ENCODE results near the gene ANKHD1. TPM values are rescaled to one million over a fixed set of nuclear protein-coding genes. Genes with fewer than 3 reads are reported as not detected.

ANKHD1 gene
- total and polyA plus RNA-seq, 4 donors, result 33.2 to 116 (median 60.1) TPM

GRCh38 chr5:140564196-140565023 lies 162.8 kb downstream of the ANKHD1 start, which contains the start of the genes APBB3 and SLC35A4:
TSS of gene APBB3 (minus strand) at chr5:140564598. CDS start at chr5:140564245, 353 bp downstream.
TSS of gene SLC35A4 (plus strand) at chr5:140564828. CDS start at chr5:140567170, 2,342 bp downstream.
- under 1% methylated on average over 74 of the region's 74 CpGs for WGBS
- Histone ChIP-seq H3K9me3 (ENCODE audit: control insufficient read depth in 4 of 4, low read length in 3 of 4) (no peaks in the 10 kb centered on the region), H3K4me1 (ENCODE audit: control insufficient read depth in 4 of 4, insufficient read depth in 4 of 4, low read length in 3 of 4) (peaks cover 24 to 77% (median 70%) of the 10 kb centered on the region in 4 donors), H3K27me3 (ENCODE audit: control insufficient read depth in 4 of 4, insufficient read depth in 4 of 4, low read length in 3 of 4) (no peaks in the 10 kb centered on the region), H3K27ac (ENCODE audit: low read depth in 1 of 2, low read length in 2 of 2) (peak within 1 kb of the TSS; percentile 92 to 96), H3K36me3 (ENCODE audit: control insufficient read depth in 4 of 4, insufficient read depth in 3 of 4, low read depth in 1 of 4, low read length in 3 of 4) (peaks cover 6 to 20% (median 15%) of the 10 kb centered on the region in 4 donors), H3K4me3 (ENCODE audit: low read depth in 1 of 3, low read length in 3 of 3) (peak within 1 kb of the TSS; percentile 66 to 97 (median 93)), H3K9ac (ENCODE audit: low read depth in 1 of 2, low read length in 2 of 2) (peak within 1 kb of the TSS; percentile 73 to 97)
- TF ChIP-seq HNF4G (IDR thresholded peaks at IDR 0.05) (no peak), FOXA1 (IDR thresholded peaks at IDR 0.05) (no peak), REST (IDR thresholded peaks at IDR 0.05) (peak; percentile 92), GABPA (IDR thresholded peaks at IDR 0.05 in 1 of 2, conservative IDR thresholded peaks at IDR 0.05 in 1 of 2) (peak; percentile 61 to 91), RXRA (IDR thresholded peaks at IDR 0.05) (peak; percentile 91), NR2F2 (IDR thresholded peaks at IDR 0.05) (peak; percentile 35), ZBTB33 (IDR thresholded peaks at IDR 0.05) (peak; percentile 81), JUND (IDR thresholded peaks at IDR 0.05) (peak; percentile 93 to 95), EGR1 (IDR thresholded peaks at IDR 0.05; ENCODE audit: low read depth in 2 of 2) (peak in 1 of 2 donors; percentile 20), FOXA2 (IDR thresholded peaks at IDR 0.05) (peak; percentile 22), RAD21 (IDR thresholded peaks at IDR 0.05) (peak; percentile 40 to 42), YY1 (IDR thresholded peaks at IDR 0.05) (peak; percentile 99), TAF1 (conservative IDR thresholded peaks at IDR 0.05) (peak; percentile 53), SP1 (IDR thresholded peaks at IDR 0.05) (peak; percentile 77), HNF4A (conservative IDR thresholded peaks at IDR 0.05) (peak; percentile 37 to 53)
- TF ChIP-seq, protein P1, sequence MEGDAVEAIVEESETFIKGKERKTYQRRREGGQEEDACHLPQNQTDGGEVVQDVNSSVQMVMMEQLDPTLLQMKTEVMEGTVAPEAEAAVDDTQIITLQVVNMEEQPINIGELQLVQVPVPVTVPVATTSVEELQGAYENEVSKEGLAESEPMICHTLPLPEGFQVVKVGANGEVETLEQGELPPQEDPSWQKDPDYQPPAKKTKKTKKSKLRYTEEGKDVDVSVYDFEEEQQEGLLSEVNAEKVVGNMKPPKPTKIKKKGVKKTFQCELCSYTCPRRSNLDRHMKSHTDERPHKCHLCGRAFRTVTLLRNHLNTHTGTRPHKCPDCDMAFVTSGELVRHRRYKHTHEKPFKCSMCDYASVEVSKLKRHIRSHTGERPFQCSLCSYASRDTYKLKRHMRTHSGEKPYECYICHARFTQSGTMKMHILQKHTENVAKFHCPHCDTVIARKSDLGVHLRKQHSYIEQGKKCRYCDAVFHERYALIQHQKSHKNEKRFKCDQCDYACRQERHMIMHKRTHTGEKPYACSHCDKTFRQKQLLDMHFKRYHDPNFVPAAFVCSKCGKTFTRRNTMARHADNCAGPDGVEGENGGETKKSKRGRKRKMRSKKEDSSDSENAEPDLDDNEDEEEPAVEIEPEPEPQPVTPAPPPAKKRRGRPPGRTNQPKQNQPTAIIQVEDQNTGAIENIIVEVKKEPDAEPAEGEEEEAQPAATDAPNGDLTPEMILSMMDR (IDR thresholded peaks at IDR 0.05; ENCODE audit: low read depth, low read length, missing input control), result no peak
- TF ChIP-seq, protein P2, sequence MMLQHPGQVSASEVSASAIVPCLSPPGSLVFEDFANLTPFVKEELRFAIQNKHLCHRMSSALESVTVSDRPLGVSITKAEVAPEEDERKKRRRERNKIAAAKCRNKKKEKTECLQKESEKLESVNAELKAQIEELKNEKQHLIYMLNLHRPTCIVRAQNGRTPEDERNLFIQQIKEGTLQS (IDR thresholded peaks at IDR 0.05), result peak; percentile 55
- TF ChIP-seq, protein P3, sequence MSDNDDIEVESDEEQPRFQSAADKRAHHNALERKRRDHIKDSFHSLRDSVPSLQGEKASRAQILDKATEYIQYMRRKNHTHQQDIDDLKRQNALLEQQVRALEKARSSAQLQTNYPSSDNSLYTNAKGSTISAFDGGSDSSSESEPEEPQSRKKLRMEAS (IDR thresholded peaks at IDR 0.05), result peak; percentile 99
- DNase-seq (ENCODE audit: low spot score), result peak; percentile 90
